Measurements from ENCODE around the gene IPCEF1. TPM values are rescaled to one million over a fixed set of nuclear protein-coding genes. Genes with fewer than 3 reads are reported as not detected.

The IPCEF1 gene
- total RNA-seq, 1 experiment from 2014 or later = 0.57 TPM

DNA sequence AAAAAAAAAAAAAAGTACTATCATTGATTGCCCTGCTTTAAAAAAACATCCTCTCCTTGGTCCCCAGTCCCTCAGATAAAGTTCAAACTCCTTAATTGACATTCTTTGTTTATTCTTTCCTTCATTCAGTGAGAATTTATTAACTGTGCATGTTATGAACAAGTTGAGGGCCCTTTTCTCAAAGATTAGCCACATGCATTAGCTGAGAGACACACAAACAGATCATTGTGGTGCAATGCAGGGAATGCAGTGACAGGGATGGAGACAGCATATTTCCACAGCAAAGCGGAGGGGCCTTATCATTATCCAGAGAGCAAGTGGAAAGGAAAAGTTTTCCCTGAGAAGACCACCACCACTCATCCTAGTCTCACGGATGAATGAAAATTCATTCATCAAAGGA, 21.9 kb upstream of the IPCEF1 start:
- Histone ChIP-seq H3K4me3 (no peak overlapping the region), H3K9me3 (ENCODE audit: insufficient read depth, low read depth) (no peaks in the 10 kb centered on the region), H3K36me3 (ENCODE audit: low read depth) (no peaks in the 10 kb centered on the region), H3F3A (ENCODE audit: insufficient read depth, low read depth) (peaks cover 6% of the 10 kb centered on the region; the same call in 1 of the 2 replicates), H3K27ac (no peak overlapping the region), H3K27me3 (ENCODE audit: insufficient read depth, low read depth) (no peaks in the 10 kb centered on the region), H3K4me2 (no peak overlapping the region), H4K20me1 (ENCODE audit: insufficient read depth) (no peaks in the 10 kb centered on the region), H3K79me2 (ENCODE audit: low read depth) (no peaks in the 10 kb centered on the region), H3K4me1 (replicated peaks; ENCODE audit: insufficient read depth) (peaks cover 5% of the 10 kb centered on the region; the same call in 1 of the 2 replicates), H3K9me2 (ENCODE audit: insufficient read depth) (no peaks in the 10 kb centered on the region), H2AFZ (no peak overlapping the region)
- intact Hi-C loops (cut with micrococcal nuclease; ENCODE audit: unreplicated experiment) = loop anchor here (10.0 kb wide), 2 partner anchors 224 to 594 kb away; no protein-coding TSS in a partner anchor
- DNase-seq = no peak
- ChIA-PET CTCF (no interaction called here), POLR2A (ENCODE audit: unreplicated experiment) (no interaction called here)
- no TSS peak for BruUV-seq (replicated peaks)
- TF ChIP-seq EZH2 (IDR thresholded peaks at IDR 0.05; ENCODE audit: low read depth) = no peak
- TF ChIP-seq, protein P1, sequence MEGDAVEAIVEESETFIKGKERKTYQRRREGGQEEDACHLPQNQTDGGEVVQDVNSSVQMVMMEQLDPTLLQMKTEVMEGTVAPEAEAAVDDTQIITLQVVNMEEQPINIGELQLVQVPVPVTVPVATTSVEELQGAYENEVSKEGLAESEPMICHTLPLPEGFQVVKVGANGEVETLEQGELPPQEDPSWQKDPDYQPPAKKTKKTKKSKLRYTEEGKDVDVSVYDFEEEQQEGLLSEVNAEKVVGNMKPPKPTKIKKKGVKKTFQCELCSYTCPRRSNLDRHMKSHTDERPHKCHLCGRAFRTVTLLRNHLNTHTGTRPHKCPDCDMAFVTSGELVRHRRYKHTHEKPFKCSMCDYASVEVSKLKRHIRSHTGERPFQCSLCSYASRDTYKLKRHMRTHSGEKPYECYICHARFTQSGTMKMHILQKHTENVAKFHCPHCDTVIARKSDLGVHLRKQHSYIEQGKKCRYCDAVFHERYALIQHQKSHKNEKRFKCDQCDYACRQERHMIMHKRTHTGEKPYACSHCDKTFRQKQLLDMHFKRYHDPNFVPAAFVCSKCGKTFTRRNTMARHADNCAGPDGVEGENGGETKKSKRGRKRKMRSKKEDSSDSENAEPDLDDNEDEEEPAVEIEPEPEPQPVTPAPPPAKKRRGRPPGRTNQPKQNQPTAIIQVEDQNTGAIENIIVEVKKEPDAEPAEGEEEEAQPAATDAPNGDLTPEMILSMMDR (conservative IDR thresholded peaks at IDR 0.05) = no peak

DNA sequence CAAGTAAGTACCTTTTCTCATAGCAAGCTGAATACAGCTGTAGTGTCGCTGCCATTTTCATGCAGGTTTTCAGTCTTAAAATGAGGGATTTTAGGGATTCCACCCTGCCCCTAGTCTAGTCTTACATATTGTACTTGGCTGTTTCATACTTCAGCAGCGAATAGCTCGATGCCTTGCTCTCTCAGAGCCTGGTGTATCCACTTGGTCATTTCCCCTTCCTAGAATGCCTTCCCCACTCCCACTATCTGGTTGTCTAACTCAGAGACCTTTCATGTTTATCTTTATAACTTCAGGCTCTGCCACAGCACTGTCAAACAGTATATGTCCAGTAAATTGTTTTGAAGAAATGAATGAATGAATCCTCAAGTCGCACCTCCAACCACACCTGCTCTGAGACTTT, 21.1 kb upstream of the IPCEF1 start:
- Histone ChIP-seq H3K9me3 (ENCODE audit: insufficient read depth, low read depth) (no peaks in the 10 kb centered on the region), H3K4me2 (no peak overlapping the region), H3F3A (ENCODE audit: insufficient read depth, low read depth) (peaks cover 1% of the 10 kb centered on the region; the same call in 1 of the 2 replicates), H3K9me2 (ENCODE audit: insufficient read depth) (no peaks in the 10 kb centered on the region), H3K79me2 (ENCODE audit: low read depth) (no peaks in the 10 kb centered on the region), H3K4me3 (no peak overlapping the region), H3K4me1 (replicated peaks; ENCODE audit: insufficient read depth) (0 out of 2 replicates have a peak, but pooled peaks cover under 1% of the 10 kb centered on the region), H3K36me3 (ENCODE audit: low read depth) (no peaks in the 10 kb centered on the region), H3K27me3 (ENCODE audit: insufficient read depth, low read depth) (no peaks in the 10 kb centered on the region), H4K20me1 (ENCODE audit: insufficient read depth) (no peaks in the 10 kb centered on the region), H3K27ac (no peak overlapping the region), H2AFZ (no peak overlapping the region)
- no peak for DNase-seq
- intact Hi-C loops (cut with micrococcal nuclease; ENCODE audit: unreplicated experiment) = loop anchor here (10.0 kb wide), 2 partner anchors 223 to 593 kb away; no protein-coding TSS in a partner anchor
- TF ChIP-seq, protein P1 (conservative IDR thresholded peaks at IDR 0.05) = no peak
- TF ChIP-seq EZH2 (IDR thresholded peaks at IDR 0.05; ENCODE audit: low read depth) = no peak
- CTCF ChIA-PET = no interaction called here
- POLR2A ChIA-PET (ENCODE audit: unreplicated experiment) = interaction anchor here (0.7 kb wide), 1 partner anchor 97 kb away, joined by 3 read pairs; no protein-coding TSS in a partner anchor
- BruUV-seq (replicated peaks) = no TSS peak

DNA sequence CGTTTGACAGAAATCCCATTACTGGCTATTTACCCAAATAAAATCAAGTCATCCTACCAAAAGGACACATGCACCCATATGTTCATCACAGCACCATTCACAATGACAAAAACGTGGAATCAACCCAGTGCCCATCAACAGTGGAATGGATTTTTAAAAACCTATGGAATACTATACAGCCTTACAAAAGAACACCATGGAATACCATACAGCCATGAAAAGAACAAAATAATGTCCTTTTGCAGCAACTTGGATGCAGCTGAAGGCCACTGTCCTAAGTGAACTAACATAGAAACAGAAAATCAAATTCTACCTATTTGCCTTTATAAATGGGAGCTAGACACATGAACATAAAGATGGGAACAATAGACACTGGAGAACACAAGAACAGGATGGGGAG, 17.4 kb upstream of the IPCEF1 start:
- intact Hi-C loops (cut with micrococcal nuclease; ENCODE audit: unreplicated experiment) = loop anchor here (10.0 kb wide), 2 partner anchors 219 to 589 kb away; no protein-coding TSS in a partner anchor
- Histone ChIP-seq H3K4me1 (replicated peaks; ENCODE audit: insufficient read depth) (peaks cover under 1% of the 10 kb centered on the region; the same call in 1 of the 2 replicates), H3K36me3 (ENCODE audit: low read depth) (no peaks in the 10 kb centered on the region), H3K27me3 (ENCODE audit: insufficient read depth, low read depth) (no peaks in the 10 kb centered on the region), H3F3A (ENCODE audit: insufficient read depth, low read depth) (no peaks in the 10 kb centered on the region), H3K9me2 (ENCODE audit: insufficient read depth) (no peaks in the 10 kb centered on the region), H2AFZ (no peak overlapping the region), H4K20me1 (ENCODE audit: insufficient read depth) (no peaks in the 10 kb centered on the region), H3K79me2 (ENCODE audit: low read depth) (no peaks in the 10 kb centered on the region), H3K27ac (no peak overlapping the region), H3K4me3 (no peak overlapping the region), H3K9me3 (ENCODE audit: insufficient read depth, low read depth) (no peaks in the 10 kb centered on the region), H3K4me2 (no peak overlapping the region)
- ChIA-PET POLR2A (ENCODE audit: unreplicated experiment) (no interaction called here), CTCF (no interaction called here)
- no peak for DNase-seq
- no peak for TF ChIP-seq EZH2 (IDR thresholded peaks at IDR 0.05; ENCODE audit: low read depth)
- TF ChIP-seq, protein P1 (conservative IDR thresholded peaks at IDR 0.05) = no peak
- no TSS peak for BruUV-seq (replicated peaks)
